Skin of body (tissue), 2 donors: ENCODE results near the gene TBC1D32. TPM values are rescaled to one million over a fixed set of nuclear protein-coding genes. Genes with fewer than 3 reads are reported as not detected.
"Not testable (repeated sequence)": the region's sequence is repeated elsewhere in the genome, so short reads cannot be mapped to it uniquely, and the experiment has no call there.

Source experiments
- DNase-seq: peaks from one replicate; lab custom pipeline; 2025; lab: John Stamatoyannopoulos, UW
- total RNA-seq: library from RNA; depleted of rRNA; stranded (reverse); fragments of >200 nt; gene quantifications from one replicate; pipeline ENCODE4 v1.2.3, GENCODE V29; 2014

The TBC1D32 gene, protein sequence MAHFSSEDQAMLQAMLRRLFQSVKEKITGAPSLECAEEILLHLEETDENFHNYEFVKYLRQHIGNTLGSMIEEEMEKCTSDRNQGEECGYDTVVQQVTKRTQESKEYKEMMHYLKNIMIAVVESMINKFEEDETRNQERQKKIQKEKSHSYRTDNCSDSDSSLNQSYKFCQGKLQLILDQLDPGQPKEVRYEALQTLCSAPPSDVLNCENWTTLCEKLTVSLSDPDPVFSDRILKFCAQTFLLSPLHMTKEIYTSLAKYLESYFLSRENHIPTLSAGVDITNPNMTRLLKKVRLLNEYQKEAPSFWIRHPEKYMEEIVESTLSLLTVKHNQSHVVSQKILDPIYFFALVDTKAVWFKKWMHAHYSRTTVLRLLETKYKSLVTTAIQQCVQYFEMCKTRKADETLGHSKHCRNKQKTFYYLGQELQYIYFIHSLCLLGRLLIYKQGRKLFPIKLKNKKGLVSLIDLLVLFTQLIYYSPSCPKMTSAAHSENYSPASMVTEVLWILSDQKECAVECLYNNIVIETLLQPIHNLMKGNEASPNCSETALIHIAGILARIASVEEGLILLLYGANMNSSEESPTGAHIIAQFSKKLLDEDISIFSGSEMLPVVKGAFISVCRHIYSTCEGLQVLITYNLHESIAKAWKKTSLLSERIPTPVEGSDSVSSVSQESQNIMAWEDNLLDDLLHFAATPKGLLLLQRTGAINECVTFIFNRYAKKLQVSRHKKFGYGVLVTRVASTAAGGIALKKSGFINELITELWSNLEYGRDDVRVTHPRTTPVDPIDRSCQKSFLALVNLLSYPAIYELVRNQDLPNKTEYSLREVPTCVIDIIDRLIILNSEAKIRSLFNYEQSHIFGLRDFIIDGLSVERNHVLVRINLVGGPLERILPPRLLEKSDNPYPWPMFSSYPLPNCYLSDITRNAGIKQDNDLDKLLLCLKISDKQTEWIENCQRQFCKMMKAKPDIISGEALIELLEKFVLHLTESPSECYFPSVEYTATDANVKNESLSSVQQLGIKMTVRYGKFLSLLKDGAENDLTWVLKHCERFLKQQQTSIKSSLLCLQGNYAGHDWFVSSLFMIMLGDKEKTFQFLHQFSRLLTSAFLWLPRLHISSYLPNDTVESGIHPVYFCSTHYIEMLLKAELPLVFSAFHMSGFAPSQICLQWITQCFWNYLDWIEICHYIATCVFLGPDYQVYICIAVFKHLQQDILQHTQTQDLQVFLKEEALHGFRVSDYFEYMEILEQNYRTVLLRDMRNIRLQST
- 37.8 TPM for total RNA-seq

DNA sequence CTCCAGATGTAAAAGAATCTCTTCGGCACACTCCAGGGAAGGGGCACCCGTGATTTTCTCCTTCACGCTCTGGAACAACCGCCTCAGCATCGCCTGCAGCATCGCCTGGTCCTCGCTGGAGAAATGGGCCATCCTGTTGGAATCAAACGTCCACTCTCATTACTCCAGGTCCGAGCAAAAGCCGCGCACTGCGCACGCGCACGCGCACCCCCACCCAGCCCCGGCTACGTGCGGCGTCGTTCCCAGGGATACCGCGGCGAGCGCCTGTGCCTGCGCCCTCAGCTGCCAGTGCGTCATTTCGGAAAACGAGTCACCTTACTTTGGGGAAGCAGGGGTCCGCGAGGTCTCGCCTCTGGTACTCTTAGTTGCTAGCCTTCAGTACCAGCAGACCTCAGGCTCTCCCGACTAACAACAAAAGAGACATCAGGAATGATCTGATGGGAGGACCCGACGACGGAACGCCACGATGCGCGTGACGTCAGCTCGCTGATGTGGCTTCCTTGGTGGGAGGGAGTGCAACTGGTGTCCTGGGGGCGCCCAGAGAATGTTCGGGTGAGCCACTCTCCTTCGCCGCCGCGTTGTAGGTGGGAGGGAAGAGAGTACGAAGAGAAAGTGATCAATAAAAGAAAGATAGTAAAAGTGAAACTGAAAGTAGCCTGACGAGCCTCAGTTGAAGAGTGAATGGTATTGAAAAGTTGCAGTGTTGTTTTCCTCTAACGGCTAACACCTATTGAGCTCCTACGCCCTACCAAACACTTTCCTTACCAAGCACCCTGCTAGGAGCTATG, at the start of gene TBC1D32:
Gene TBC1D32 (minus strand): TSS at position 182 of the 788 bp plus-strand sequence. CDS start 50 bp downstream, at position 132.
- DNase-seq: peak; percentile 89

DNA sequence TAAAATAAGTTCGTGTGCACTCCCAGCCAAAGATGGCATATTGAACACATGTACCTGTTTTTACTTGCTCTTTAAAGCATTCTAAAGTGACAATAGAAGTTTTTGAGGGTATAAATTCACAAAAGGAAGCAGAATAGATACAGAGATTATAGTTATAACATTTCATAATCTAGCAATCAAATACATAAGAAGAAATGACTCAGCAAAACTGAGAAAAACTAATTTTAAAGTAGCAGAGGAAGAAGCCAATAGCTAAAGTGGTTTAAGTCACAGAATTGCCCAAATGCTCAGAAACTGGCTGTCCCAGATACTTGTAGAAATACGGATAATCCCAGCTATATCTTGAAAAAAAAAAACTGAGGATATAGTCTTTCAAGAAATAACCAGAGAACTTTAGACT, 49.2 kb upstream of the TBC1D32 start:
- DNase-seq: no peak

DNA sequence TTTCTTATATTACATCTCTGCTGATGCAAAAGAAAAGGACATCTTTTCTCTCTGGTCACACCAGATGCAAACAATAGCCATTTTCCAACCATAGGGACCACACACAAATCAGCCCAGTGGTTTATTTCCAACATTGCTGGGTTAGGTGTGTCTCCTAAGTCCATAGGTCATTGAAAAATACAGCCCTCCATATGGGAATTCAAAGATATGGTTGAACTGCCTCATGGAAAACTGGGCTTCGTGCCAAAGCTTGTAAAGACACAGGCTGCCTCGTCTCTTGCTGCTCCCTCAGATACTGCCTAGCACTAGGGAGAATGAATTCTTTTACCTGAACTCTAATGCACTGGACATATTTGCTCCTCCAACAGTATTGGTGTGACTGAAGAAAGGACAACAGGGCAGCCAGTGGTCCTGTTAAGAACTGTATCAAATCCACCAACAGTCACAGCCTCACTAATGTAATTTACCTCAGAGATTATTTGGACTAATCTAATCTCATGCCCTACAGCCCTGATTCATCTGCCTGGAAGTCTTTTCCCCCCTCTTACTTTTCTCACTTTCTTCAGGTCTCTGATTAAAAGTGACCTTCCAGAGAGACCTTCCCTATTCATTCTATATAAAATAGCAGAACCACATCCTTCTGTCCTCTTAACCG, 48.3 kb upstream of the TBC1D32 start:
- peak; percentile 14 for DNase-seq

DNA sequence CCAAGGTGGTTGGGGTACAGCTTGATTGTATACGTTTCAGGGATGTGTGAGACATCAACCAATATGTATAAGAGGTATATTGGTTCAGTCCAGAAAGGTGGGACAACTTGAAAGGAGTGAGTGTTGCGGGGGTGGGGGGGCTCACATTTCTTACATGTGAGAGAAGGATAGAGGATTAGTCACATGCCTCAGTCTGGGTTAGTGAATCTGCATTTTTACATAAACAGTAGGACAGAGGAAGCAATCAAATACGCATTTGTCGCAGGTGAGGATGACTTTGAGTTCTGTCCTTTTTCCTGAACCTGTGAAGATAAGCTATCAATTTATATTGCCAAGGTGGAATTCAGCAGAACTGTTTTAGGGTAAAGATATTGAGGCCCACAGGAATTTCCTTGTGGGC, 42.1 kb upstream of the TBC1D32 start:
- DNase-seq: no peak

DNA sequence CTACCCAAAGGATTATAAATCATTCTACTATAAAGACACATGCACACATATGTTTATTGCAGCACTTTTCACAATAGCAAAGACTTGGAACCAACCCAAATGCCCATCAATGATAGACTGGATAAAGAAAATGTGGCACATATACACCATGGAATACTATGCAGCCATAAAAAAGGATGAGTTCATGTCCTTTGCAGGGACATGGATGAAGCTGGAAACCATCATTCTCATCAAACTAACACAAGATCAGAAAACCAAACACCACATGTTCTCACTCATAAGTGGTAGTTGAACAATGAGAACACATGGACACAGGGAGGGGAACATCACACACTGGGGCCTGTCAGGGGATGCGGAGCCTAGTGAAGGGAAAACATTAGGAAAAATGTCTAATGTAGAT, 39.9 kb upstream of the TBC1D32 start:
- not testable (repeated sequence) for DNase-seq

DNA sequence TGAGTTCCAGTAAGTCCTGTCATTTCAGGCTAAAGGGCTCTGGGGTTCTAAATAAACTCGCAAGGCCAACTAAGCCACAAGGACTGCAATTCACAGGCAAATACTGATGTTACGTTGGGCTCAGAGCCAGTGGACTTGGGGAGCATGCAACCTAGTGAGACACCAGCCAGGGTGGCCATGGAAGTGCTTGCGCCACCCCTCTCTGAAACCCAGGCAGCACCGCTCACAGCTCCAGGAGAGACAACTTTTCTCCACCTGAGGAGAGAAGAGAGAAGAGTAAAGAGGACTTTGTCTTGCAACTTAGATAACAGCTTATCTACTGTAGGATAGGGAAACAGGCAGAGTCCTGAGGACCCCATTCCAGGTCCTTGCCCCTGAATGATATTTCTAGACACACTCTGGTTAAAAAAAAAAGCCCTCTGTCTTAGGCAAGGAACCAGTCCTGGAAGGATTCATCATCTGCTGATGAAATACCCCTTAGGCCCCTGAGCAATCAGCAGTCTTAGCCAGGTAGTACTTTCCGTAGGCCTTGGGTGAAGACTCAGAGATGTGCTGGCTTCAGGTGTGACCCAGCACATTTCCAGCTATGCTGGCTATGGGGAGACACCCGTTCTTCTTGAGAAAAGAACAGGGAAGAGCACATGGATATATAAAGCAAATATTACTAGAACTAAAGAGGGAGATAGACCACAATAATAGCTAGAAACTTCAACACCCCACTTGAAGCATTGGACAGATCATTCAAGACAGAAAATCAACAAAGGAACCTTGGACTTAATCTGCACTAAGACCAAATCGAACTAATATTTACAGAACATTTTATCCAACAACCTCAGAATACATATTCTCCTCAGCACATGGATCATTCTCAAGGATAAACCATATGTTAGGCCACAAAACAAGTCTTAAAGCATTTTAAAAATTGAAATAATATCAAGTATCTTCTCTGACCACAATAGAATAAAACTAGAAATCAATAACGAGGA, 31.5 kb upstream of the TBC1D32 start:
- no peak for DNase-seq

DNA sequence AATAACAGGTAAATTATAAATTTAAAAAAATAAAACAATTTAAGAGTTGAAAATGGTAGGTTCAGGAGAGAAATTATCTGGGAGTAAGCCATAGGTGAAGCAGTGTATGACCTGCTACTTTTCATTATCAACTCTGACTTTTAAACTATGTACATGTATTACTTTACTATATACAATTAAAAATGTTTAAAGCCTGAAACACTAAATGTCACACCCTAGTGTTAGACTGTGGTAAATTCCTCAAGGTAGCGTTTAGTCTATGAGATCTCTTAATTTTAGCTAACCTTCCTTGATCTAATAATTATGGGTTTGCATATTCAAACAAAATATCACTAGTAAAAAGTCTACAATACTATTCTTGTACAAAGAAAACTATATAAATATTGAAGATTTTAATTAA, 22.3 kb upstream of the TBC1D32 start:
- no peak for DNase-seq

DNA sequence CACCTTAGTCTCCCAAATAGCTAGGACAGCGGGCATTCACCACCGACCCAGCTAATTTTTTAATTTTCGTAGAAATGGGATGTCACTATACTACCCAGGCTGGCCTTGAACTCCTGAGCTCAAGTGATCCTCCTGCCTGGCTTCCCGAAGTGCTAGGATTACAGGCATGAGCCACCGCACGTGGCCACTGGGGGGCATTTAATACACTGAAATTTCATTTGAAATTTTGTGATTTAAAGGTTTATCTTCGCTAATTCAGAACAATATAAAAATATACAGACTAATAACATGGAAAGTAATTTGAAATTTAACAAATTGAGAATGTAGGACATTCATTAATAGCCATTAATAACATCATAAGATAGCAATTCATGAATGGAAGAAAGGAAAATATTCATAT, 20.5 kb upstream of the TBC1D32 start:
- DNase-seq: no peak

DNA sequence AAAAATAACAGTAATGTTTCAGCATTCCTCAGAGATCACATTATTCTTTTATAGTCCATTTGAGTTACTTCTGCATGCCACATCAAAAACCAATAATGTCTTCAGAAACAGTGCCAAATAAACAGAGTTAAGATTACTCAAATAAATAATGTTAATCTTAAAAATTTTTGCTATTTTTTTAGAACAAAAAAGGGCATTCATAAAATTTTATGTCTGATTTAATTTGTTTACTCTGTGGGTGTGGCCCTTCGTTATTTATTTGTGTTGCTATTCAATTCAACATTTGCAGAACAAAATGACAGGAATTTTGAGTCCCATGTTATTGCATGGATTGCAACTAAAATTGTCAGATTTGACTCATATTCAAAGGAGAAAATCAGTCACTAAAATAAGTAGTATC, 18.7 kb upstream of the TBC1D32 start:
- DNase-seq: no peak

DNA sequence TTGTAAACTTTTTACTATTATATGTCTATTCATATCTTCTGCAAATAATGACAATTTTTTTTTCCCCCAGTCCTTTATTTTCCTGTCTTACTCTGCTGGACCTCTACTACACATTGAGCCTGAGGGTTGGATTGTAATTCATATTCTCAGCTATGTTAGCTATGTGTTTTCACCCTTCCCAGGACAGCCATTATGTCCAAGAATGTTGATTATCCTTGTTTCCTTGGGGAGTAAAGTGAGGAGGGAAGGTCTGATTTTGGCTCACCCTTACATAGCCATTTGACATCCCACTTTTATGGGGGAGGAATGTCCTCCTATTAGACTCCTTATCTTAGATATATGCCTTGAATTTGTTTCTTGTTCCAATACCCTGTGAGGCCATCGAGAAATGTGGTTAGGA, 17.6 kb upstream of the TBC1D32 start:
- DNase-seq: no peak

DNA sequence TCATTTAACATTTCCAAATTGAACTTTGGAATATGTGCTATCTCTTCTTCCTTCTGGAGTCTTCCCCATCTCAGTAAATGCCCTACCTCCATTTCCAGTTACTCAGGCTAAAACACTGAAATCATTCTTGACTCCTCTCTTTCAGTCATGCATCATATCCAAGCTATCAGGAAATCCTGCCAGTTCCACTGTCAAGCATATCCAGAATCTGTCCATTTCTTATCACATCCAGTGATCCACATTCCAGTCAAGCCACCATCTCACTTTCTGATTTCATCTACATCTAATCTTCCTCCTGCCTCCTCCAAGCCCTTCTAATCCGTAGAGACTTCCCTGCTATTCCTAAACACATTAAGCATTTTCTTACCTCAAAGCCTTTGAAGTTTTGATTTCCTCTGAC, 15.3 kb upstream of the TBC1D32 start:
- DNase-seq: no peak

DNA sequence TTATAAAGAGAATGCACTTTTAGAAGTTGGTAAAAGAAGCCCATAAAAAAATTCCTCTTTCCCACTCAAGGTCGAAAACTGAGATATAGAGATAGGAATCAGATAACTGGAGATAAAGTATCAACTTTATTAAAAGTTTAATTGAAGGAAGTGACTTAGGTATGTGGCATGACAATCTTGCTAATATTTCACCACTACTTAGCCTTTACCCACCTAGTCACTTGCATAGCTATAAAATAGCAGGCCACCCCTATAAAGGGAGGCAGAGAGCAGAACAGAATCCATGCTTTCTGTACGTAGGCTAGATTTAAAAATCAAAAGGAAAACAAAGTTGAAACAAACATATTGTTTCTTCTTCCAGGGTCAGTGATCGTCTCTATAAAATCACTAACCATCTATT, 13.2 kb upstream of the TBC1D32 start:
- no peak for DNase-seq

DNA sequence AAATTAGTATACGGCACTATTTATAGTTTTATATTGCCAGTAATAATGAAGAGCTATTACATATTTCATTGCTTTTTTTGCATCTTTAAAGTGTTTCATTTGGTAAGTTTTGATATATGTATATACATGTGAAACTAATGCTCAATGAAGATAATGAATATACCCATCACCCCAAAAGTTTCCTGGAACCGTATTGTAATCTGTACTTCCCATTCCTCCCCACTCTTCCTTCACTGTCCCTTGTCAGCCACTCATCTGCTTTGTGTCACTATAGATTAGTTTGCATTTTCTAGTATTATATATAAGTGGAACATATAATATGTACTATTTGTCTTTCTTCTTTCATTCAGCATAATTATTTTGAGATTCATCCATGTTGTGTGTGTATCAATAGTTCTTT, 10.3 kb upstream of the TBC1D32 start:
- DNase-seq: no peak

DNA sequence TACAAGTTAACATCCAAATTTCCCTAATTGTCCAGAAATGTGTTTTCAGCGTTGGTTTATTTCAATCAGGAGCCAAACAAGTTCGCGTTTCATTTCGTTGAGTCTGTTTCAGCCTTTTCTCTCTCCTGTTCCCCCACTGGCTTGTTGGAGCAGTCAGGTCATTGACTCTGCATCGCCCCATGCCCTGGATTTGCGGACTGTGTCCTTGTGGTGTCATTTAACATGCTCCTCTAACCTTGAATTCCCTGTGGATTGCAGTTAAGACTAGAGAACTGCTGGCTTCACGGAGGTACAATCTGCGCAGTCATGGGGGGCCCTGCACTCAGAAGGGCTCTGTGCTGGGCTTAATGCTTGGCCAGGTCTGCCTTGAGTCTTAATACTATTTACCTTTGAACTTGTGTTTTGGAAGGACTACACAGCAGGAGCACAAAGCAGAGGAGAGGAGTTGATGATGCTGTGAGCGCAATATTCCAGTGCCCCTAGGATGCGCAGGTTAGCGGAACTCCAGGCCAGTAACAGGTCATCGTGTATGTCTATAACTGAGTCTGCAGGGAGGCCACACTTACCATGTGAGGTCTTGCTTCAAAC, 5.5 kb upstream of the TBC1D32 start:
- DNase-seq: no peak

DNA sequence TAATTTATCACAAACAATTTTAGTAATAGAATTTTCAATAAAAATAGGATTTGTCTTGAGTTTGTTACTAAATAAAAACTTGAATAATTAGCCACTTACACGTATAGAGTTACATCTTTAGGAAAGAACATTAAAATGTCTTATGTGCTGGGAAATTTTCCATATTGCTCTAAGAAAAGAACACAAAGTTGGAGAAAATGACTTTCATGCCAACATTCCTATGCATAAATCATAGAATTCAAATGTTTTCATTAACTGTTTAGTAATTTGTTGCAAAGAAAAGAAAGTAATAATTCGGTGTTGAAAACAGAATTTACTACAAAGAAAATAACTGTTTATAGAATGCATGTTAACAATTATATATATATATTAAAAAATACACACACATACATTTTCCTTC, 4.7 kb upstream of the TBC1D32 start:
- peak; percentile 55 for DNase-seq

DNA sequence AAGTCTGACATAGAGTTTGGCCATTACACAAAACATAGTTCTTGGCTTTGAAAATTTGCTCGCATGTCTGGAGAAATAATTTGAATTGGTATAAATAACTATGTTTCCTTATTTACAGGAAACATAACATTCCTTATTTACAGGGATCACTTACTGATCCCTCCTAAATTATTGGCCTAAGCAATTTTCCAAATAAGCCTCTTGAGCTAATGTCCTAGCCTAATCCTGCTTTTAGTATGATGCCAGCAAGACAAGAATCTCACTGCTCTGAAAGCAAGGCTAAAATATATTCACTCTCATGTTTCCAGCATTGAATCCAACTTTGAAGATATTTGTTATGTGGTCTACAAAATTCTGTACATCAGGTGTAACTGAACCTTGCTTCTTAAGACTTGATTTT, 4.1 kb upstream of the TBC1D32 start:
- no peak for DNase-seq

DNA sequence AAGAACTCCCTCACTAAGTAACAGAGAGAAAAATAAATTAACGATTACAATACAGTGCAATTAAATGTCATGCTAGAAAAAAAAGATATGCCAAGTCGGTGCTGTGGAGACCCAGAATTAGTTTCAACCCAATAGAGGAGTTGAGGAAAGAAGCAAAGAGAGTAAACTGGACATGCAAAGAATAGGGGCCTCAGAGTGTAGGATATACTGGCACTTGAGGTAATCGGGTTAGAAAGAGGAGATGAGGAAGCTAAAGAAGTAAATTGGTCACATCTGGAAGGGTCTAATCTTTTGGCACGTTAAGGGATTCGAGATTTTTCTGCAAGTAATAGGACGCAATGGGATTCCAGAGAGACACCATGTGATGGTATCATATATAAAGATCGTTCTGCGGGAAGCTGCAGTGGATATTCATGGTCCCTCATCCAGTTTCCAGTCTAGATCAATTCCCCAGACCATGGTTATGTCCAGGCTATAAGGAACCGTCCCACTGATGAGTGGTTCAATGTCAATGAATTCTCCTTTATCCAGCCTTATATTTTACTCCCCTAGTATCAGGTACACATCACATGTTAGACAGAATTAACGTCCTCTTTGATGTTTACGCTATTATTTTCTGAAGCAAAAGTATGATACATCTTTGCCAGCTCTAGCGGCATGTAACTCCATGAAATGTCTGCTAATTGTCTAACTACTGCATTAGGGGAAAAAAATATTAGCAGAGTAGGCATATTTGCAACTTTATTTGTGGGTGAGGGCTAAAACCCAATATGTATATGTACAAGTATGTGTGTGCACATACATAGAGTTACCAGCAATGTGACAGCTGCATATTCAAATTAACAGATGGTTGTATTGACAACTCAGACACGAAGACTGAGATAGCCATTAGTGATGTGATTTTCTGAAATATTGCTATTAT, 1.1 kb upstream of the TBC1D32 start:
- DNase-seq: peak; percentile 56

DNA sequence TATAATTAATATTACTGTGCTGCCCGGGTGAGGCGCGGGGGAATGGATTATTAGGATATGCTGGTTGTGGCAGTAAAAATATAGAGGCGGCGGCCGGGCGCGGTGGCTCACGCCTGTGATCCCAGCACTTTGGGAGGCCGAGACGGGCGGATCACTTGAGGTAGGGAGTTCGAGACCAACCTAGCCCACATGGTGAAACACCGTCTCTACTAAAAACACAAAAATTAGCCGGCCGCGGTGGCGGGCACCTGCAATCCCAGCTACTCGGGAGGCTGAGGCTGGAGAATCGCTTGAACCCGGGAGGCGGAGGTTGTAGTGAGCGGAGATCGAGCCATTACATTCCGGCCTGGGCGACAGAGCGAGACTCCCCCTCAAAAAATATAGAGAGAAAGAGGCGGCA, 586 bp downstream of the TBC1D32 start:
- not testable (repeated sequence) for DNase-seq
